Stimulated activated CD8-positive, alpha-beta memory T cell treated with anti-CD3 and anti-CD28 coated beads, Interleukin-15, amount 100 ng/mL, for 4 hours (primary cell): ENCODE results near the gene GATA6.

ENCODE experiments used
- DNase-seq, 2 donors: peaks; one replicate each; pipeline ENCODE4 v3.0.0-alpha.2; 2020; ENCODE audit warnings: low read depth in 2 of 2

Gene GATA6

DNA sequence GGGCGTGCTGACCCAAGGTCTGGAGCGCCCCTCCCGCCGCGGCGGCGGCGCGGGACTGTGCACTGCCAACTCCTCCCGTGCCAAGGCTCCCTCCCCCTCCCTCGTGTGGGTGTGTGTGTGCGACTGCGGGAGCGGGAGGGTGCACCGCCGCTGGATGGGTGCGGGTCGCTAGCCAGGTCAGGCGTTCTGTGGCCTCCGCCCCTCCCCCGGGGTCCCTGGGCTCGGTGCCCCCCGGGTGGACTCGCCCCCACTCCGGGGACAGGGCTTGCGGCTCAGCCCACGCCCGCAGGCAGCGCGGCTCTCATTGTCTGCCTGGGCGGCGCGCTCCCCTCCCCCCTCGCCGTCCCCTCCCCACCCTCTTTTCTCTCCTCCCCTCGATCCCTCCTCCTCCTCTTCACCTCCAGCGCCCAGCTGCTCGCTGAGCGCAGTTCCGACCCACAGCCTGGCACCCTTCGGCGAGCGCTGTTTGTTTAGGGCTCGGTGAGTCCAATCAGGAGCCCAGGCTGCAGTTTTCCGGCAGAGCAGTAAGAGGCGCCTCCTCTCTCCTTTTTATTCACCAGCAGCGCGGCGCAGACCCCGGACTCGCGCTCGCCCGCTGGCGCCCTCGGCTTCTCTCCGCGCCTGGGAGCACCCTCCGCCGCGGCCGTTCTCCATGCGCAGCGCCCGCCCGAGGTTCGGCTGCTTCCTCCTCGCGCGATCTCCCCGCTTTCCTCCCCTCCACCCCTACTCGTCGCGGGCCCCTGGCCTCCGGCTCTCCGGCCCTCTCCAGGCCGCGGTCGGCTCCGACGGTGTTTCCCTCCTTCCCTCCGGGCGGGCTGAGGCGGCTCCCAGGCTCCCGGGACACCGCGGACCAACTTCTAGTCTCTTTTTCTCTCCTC lies at the start of gene GATA6:
GATA6 (plus strand) TSS at position 579 of the 878 bp plus-strand sequence. CDS start 1,556 bp downstream, outside the sequence.
- DNase-seq: no peak

DNA sequence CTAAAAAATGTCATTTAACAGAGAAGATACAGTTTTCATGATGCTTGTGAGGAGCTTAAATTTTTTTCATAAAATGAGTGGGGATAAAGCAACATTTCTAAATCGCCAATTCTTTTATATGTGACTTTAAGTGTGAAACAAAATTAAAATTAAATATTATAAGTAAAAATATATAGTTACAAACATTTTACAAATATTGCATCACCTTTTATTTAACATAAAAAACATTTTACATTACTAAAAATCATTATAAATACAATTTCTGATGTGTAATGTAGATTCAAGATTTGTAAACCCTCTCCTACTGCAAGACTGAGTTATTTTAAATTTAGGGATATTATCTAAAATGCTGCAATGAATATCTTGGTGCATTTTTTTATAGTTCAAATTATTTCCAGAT lies 44.4 kb upstream of the GATA6 start:
- no peak for DNase-seq

DNA sequence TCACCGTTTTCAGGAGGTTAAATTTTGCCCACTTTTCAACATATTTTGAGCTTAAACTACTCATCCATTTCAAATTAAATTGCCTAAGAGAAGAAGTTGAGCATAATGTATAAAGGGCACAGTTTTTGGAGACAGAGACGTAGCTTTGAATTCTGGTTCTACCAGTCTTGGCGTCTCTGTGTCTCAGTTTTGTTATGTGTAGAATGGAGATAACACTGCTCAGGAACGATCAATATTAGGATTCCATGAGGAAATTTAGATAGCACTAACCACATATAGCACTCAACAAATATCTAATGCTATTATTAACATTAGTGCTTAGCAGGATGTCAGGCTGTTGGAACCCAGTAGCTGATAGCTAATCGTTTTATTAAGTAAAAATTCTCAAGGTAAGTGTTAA lies 40.4 kb upstream of the GATA6 start:
- no peak for DNase-seq

DNA sequence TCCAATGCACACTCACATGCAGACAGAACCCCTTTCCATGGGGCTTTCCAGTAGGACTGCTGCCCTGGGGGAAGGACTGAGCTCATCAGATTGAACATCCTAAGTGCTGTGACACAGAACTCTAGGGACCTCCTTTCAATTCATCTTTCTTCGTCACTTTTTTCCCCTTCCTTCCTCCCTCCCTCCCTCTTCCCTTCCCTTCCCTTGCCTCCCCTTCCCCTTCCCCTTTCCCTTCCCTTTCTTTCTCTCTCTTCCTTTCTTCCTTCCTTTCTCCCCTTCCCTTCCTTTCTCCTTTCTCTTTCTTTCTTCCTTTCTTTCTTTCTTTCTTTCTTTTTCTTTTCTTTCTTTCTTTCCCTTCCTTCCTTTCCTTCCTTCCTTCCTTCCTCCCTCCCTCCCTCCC lies 39.6 kb upstream of the GATA6 start:
- no peak for DNase-seq

DNA sequence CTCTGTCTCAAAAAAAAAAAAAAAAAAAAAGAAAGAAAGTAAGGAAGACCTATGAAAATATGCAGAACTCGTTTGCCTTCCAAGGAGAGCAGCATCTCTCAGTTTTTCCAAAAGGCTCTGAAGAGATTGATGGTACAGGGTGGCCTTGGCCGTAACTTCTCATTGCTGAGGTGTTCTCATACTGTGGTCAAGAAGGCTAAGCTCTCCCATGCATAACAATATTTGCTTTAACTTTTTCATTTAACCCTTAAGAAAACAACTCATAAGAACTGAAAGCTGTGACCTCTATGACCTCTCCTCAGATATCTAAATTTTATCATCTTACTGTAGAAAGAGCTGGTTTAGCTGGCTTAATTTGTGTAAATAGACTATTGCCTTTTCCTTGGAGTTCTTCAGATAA lies 37.1 kb upstream of the GATA6 start:
- DNase-seq: no peak

DNA sequence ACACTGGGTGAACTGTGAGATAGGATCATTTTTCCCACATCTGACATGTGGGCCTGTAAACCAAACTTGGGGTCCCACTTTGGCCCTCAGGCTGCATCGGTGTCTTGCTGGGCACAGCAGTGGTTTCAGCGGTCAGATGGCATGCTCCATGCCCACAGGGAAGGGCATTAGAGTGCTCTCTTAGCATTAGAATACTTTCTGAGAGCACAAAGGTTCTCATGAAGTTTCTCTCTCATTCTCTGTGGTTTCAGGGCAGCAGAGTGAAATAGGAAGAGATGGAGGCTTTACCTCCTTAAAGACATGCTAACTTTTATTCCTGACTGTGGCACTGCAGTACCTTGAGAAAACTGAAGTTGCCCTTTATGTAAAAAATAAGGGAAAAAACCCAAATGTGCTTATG lies 36.6 kb upstream of the GATA6 start:
- no peak for DNase-seq

DNA sequence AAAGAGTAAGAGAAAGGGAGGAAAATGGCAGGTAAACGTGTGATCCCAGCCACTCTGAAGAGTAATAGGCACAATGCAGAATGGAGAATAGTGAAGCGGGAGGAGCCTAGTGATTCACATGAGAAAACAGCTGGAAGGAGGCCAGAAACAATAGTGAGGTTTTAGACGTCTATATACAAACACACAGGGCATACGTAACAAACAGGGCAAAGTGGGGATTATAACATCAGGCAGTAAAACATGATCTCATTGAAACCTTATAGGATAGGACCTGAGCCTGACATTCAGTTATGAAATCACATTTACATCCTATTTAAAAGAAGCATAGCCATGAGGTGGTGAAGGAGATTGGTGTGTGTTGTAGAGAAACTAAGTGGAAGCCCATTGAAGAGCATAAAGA lies 33.0 kb upstream of the GATA6 start:
- DNase-seq: no peak

DNA sequence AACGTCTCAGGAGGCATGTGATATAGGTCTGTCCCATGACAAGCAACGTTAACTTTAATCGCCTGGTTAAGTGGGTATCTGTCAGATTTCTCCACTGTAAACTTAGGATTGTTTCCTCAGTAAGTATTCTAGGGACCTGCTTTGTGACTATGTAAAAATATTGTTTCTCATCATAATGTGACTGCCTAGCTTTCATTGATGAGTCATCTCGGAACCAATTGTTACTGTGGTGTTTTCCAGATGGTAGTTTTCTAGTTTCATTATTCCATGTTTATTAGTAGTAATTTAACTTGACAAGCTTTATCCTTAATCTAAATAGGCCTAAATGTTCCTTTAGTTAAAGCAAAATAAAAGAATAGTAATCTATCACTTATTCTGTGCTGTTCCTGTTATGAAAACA lies 28.2 kb upstream of the GATA6 start:
- no peak for DNase-seq

DNA sequence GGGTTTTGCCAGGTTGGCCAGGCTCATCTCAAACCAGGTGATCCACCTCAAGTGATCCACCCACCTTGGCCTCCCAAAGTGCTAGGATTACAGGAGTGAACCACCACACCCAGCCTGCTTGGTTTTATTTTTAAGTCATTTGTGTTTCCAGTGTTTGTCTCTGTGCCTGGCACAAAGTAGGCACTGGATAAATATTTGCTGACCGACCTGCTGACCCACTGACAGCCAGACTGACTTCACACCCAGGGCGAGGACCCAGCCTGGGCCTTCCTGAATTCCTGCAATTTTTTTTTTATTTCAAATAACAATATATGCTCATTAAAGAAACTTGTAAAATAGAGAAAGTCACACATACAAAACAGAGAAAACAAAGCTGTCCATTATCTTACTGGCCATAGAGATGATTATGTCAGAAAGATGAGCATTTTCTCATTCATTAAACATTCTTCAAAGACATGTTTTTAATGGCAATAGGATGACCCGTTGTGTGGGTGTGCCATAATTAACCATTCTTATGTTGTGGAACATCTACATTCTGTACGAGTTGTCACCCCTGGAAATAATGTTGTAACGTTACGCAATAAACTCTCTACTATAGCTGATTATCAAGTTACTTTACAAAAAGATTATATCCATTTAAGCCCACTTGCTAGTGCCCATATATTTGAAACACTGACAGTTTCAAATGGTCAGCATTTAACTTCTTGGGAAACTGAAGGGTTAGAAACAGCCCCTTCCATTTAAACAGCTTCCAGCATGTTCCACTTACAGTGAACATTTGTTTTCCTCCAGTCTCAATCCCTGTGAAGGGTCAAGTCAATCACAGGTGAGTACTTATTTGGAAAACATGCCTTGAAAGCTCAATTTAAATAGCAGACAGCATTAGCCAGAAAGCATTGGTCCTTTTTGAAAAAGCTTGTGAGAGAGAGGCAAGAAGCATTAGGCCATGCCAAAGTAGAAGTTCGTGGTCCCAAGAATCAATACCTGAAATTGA lies 25.7 kb upstream of the GATA6 start:
- DNase-seq: no peak

DNA sequence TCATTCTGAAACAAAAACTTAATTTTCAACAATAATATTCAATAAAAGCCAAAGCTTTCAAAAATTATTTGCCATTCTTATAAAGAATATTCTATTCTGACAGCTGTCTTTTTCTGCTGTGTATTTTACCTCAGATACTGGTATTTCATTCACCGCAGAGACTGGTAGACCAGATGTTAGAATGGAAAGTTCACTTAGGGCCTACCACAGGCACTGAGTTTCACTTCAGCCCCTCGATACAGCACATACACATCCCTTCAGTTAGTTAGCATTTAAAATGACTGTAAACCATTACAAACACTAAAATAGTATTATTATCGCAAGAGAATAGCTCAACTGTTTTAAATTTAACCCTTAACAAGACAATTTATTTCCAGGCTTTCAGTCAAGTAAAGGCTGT lies 24.2 kb upstream of the GATA6 start:
- no peak for DNase-seq

DNA sequence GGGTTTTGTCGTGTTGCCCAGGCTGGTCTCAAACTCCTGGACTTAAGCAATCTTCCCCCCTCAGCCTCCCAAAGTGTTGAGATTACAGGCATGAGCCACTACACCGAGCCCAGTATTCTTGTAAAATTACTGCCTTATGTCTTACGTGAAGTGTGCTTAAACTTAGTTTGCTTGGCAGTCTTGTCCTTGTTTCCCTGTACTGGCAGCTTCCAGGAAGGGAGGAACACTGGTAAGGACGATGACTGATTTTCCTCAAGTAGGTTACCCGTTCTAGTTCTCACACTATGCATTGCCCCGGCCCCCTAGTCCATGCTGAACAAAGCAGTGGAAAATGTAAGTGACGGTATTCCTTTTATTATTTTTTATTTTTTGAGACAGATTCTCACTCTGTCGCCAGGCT lies 19.7 kb upstream of the GATA6 start:
- no peak for DNase-seq

DNA sequence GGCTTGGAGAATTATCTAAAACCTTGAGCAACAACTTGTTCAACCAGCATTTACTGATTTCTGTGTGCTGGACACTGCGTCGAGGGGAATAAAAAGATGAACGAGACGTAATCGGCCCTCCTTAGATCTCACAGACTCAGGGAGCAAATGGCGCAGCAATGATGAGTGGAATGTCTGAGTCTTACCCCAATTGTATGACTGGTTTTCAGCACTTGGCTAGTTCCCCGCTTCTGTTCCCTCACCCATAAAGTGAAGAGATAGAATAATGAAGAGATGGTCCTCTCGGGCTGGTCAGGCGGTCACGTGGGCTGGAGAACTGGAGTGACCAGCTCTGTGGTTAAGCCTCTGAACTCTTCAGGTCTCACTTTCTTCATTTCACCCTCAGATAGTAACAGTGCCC lies 17.3 kb upstream of the GATA6 start:
- no peak for DNase-seq

DNA sequence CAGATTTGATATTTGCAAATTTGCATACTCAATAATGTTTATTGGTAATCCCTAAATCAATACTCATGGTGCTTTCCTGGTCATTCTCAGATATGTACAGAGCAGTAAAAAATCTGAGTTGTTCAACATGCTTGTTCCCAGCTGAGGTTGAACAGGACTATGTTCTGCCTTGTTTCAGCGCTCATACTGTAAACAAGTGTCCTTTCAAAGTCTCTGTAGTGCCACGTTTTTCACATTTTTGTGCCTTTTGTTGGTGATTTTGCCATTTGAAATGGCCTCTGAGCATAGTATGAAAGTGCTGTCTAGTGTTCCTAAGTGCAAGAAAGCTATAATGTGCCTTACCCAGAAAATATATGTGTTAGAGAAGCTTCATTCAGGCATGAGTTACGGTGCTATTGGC lies 16.0 kb upstream of the GATA6 start:
- no peak for DNase-seq

DNA sequence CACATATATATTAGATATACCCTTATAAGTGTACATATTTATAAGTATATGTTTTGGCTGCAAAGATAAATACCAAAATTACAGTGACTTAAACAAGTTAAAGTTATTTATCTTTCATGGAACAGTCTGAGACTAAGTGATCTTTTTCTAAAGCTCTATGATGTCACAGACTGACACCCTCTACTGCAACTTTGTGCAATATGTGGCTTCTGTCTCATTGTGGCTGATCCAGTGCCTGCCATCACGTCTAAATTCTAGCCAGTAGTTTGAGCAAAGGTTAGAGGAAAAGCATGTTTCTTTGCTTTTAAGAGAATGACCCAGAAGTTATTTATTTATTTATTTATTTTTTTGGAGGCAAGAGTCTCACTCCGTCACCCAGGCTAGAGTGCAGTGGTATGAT lies 13.8 kb upstream of the GATA6 start:
- no peak for DNase-seq

DNA sequence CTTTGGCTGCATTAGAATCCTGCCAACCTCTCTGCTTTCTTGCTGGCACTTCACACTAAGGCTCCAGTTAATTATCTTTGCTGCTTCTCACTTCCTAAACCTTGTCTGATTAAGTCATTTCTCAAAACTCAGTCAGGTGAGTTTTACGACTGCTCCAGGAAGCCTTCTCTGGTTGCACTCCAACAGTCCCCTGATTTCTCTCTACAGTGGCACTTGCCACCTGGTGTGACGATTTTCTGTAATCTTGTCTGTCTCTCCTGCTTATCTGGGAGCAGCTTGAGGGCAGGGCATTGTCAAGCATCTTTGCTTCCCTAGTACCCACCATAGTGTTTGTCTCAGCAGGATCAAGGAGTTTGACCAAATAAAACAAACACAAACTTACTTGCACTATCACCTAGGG lies 10.4 kb upstream of the GATA6 start:
- no peak for DNase-seq

DNA sequence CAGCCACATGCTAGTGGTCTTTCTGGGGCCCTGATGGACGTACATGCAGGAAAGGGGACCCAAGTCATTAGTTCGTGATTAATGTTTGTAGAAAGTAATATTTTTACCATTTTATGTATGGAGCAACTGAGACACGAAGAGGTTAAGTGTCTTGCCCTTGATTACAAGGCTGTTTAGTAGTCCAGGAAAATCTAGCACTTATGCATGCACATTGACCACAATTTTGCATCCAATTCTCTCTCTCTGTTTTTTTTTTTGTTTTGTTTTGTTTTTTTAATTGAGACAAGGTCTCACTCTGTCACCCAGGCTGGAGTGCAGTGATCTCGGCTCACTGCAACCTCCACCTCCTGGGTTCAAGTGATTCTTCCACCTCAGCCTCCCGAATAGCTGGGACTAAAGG lies 8.3 kb upstream of the GATA6 start:
- DNase-seq: no peak

DNA sequence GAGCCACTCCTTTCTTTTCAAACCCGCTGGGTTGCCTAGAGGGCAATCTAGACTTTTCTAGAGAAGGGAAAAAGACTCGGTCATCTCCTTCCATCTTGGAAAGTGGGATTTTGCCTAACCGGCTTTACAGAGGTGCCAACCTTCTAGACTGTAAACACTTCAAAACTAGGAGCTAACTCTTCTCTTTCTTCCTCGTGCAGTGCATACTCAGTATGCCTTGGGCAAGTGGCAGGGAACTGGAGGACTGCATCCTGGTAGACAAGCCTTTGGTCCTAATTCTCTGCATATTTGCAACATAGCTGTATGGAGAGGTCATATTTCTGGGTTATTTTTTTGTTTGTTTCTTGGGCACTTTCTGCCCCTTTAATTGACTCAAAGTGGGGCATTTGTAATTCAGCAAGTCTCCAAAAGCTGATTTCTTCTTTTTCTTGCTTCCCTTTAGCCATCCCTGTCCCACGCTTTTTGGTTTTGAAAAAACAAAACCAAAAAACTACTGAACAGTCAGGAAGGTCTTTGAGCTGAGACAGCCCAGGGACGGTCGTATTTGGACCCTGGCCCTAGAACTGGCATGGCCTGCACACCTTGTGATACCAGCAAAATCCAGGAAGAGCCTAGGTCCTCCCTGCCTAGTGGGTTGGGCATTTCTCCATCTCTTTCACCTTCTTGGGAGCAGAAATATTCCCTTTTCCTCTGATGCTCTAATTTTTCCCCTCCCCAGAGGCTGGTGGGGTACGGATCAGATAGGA lies 5.8 kb upstream of the GATA6 start:
- no peak for DNase-seq

DNA sequence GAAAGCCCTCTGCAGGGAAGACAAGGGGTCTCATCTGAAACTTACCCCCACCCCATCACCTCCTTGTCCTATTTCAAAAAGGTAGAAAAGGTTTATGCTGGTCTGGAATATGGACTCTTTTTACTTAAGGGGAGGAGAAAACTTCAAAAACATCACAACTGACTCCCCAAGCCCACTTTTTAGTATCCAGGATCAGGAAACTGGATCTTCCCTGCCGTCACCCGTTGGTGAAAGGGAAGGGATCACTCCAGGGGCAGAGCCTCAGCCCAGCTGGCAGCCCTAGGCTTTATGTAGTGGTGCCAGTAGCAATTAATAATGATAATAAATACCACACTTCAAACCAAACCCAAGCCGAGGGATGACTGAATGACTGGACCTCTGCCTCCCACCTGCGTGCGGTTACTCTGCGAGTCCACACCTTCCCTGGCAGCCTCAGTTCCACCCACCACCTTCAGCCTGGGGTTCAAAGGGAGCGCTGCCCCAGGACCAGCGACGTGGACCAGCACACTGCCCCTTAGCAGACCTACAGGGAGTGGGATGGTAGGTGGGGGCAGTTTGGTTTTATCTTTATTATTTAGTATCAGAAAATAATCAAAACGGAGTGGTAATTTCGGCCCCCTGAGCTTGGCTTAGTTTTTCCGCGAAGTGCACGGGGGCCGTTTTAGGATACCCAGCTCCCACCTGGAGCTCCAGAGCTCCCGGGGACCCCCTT lies 4.9 kb upstream of the GATA6 start:
- DNase-seq: no peak

DNA sequence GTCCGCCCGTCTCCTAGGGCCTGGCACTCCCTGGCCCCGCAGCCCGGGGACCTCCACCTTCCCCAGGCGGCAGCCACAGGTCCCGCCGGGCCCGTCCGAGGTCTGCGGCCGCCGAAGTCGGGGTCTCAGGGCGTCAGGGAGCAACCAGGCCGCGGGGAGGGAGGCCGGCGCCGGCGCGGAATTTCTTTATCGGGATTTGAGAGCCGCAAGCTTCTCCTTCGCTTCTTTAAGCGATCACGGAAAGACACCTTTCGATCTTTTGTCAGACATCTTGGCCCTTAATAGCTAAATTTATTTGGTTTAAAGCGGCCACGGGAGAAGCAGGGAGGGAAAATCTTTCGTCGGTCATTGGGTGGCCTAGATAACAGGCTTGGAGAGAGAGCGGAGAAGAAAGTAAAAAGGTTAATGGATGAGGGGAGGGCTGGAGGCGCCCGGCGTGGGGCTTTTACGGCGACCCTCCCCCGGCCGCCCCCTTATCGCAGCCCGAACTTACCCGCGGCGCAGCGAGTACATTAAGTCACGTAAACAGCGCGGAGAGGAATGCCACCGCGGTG lies 4.3 kb upstream of the GATA6 start:
- no peak for DNase-seq

DNA sequence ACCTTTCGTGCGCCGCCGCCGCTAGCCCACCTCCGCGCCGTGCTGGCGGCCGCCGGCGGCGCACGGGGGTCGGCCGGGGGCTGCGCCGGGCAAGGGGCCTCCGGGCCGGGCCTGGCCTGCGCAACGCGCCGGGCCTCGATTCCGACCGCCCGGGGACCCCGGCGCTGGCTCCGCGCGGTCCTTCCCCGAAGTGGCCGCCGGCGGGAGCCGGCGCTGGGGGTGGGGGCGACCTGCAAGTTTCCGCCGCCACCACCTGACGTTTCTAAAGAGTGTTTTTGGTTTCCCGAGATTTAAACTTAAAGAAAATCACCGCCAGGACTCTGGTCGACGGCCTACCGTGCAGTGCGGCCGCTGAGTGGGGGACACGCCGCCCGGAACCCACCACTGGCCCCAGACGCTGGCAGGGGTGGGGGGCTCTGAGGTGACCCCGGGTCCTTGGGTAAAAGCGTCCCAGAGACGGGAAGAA lies 3.8 kb upstream of the GATA6 start:
- DNase-seq: no peak
